ENCODE results near the gene GLRB. TPM values are rescaled to one million over a fixed set of nuclear protein-coding genes. Genes with fewer than 3 reads are reported as not detected.
"Not testable (repeated sequence)": the region's sequence is repeated elsewhere in the genome, so short reads cannot be mapped to it uniquely, and the experiment has no call there.

GLRB gene
- not detected for total RNA-seq

GRCh38 chr4:157075811-157076577 is at the start of gene GLRB:
Gene GLRB (plus strand): TSS chr4:157076150. CDS start chr4:157078025, 1,875 bp downstream.
- no peak for DNase-seq

- DNase-seq: no peak
Observed at GRCh38 chr4:157035471-157035870, 40.5 kb upstream of the GLRB start.

GRCh38 chr4:157040405-157040804 is 35.5 kb upstream of the GLRB start:
- no peak for DNase-seq

GRCh38 chr4:157043131-157043530 is 32.8 kb upstream of the GLRB start:
- no peak for DNase-seq

GRCh38 chr4:157045507-157046127 is 30.3 kb upstream of the GLRB start:
- no peak for DNase-seq

GRCh38 chr4:157048248-157048647 is 27.7 kb upstream of the GLRB start:
- no peak for DNase-seq

- DNase-seq: no peak
Observed at GRCh38 chr4:157050561-157050960, 25.4 kb upstream of the GLRB start.

GRCh38 chr4:157052429-157053040 is 23.4 kb upstream of the GLRB start:
- DNase-seq: no peak

- no peak for DNase-seq
Observed at GRCh38 chr4:157057218-157057617, 18.7 kb upstream of the GLRB start.

- not testable (repeated sequence) for DNase-seq
Observed at GRCh38 chr4:157058899-157059298, 17.1 kb upstream of the GLRB start.

GRCh38 chr4:157072002-157072401 is 3.9 kb upstream of the GLRB start:
- no peak for DNase-seq

- DNase-seq: no peak
Observed at GRCh38 chr4:157075401-157075800, 549 bp upstream of the GLRB start.

GRCh38 chr4:157076578-157076947 is 613 bp downstream of the GLRB start:
- no peak for DNase-seq

GRCh38 chr4:157079441-157079840 is 3.5 kb downstream of the GLRB start:
- DNase-seq: no peak

GRCh38 chr4:157080605-157081004 is 4.7 kb downstream of the GLRB start:
- DNase-seq: no peak

- no peak for DNase-seq
Observed at GRCh38 chr4:157095716-157096115, 19.8 kb downstream of the GLRB start.

GRCh38 chr4:157096439-157096838 is 20.5 kb downstream of the GLRB start:
- no peak for DNase-seq

- DNase-seq: no peak
Observed at GRCh38 chr4:157099506-157099905, 23.6 kb downstream of the GLRB start.

GRCh38 chr4:157104541-157104940 is 28.6 kb downstream of the GLRB start:
- DNase-seq: no peak

- DNase-seq: no peak
Observed at GRCh38 chr4:157114671-157115070, 38.7 kb downstream of the GLRB start.

GRCh38 chr4:157115613-157116335 is 39.8 kb downstream of the GLRB start:
- DNase-seq: no peak

- DNase-seq: no peak
Observed at GRCh38 chr4:157121401-157121800, 45.5 kb downstream of the GLRB start.

- DNase-seq: no peak
Observed at GRCh38 chr4:157127571-157127970, 51.6 kb downstream of the GLRB start.
